ENCODE measurements around the gene FNBP1.
A peak's percentile ranks its signal among the peaks of the same experiment; 100 is the strongest.

GRCh38 chr9:129875181-129875611, 167.8 kb downstream of the FNBP1 start:
- TF ChIP-seq CTCF (conservative IDR thresholded peaks at IDR 0.05; ENCODE audit: low read length) (peak; percentile 34; the same call in 1 of the 2 replicates), EZH2phosphoT487 (IDR thresholded peaks at IDR 0.05; ENCODE audit: borderline replicate concordance) (no peak)

All from Loucy (cell line).